Upper lobe of left lung (tissue), 4 donors: ENCODE measurements around the gene SETDB1.

ENCODE experiments used
- EP300 ChIP-seq, 4 donors: sonication (generic); formaldehyde crosslinking; IDR thresholded peaks; one replicate each; pipeline ENCODE4 v1.5.1; 2017; ENCODE audit warnings: antibody characterized with exemption in 4 of 4, control low read depth in 2 of 4
- POLR2A ChIP-seq, 4 donors: fragments of 450-650 bp; IDR thresholded peaks; one replicate each; pipeline ENCODE4 v1.5.1; 2016 to 2017; ENCODE audit warnings: antibody characterized with exemption in 4 of 4, mild to moderate bottlenecking in 2 of 4
- POLR2AphosphoS5 ChIP-seq, 2 donors: sonication (generic); formaldehyde crosslinking; IDR thresholded peaks; one replicate each; pipeline ENCODE4 v1.5.1; 2017; ENCODE audit warnings: antibody characterized with exemption in 2 of 2
- TF ChIP-seq, protein P1 (sequence below), 6 experiments: fragments of 450-650 bp in 4 of 6; fragments of 200-600 bp in 2 of 6; sonication (generic) in 2 of 6; IDR thresholded peaks; one replicate each; pipeline ENCODE4 v1.5.1; 2016 to 2019; ENCODE audit warnings: antibody characterized with exemption in 6 of 6

DNA sequence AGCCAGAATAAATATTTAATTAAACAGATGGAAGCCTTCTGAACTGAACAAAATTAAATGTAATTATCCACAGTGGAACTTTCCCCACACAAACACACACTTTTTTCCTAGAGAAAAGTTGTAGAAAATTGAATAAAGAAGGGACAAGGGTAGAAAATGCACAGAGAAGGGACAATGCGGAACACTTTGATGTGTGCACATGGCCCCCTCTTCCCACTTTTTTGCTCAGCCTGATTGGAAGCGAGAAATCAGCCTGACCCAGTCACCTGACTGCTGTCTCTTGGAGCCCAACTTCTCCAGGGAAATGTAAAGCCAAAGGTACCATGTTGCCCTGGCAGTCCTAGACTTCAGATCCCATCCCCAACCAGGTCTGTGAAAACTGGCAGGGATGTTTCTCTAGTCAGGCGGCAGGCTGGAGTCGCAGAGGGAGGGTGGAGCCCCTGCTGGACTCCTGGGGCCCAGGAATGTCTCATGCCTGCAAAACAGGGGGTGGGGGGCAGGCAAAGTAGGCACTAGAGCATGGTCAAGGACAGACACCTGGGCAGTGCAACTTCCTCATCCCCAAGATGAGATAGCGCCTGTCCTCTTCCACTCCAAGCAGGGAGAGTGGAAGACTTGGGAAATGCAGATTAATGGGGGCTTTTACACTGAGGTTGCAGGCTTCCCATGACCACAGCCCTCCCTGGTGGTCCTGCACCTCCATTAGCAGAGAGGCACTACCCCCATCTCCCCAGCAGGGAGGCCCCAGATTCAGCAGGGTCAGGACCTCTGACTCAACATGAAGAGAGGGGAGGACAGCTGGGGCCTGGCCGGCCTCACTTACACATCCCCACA, 45.6 kb downstream of the SETDB1 start:
- TF ChIP-seq, protein P1, sequence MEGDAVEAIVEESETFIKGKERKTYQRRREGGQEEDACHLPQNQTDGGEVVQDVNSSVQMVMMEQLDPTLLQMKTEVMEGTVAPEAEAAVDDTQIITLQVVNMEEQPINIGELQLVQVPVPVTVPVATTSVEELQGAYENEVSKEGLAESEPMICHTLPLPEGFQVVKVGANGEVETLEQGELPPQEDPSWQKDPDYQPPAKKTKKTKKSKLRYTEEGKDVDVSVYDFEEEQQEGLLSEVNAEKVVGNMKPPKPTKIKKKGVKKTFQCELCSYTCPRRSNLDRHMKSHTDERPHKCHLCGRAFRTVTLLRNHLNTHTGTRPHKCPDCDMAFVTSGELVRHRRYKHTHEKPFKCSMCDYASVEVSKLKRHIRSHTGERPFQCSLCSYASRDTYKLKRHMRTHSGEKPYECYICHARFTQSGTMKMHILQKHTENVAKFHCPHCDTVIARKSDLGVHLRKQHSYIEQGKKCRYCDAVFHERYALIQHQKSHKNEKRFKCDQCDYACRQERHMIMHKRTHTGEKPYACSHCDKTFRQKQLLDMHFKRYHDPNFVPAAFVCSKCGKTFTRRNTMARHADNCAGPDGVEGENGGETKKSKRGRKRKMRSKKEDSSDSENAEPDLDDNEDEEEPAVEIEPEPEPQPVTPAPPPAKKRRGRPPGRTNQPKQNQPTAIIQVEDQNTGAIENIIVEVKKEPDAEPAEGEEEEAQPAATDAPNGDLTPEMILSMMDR (IDR thresholded peaks at IDR 0.05), result peak in 3 of 6 experiments; percentile 24 to 36 (median 29)
- peak in 1 of 4 donors; percentile 4 for TF ChIP-seq POLR2A (IDR thresholded peaks at IDR 0.05)
- TF ChIP-seq EP300 (IDR thresholded peaks at IDR 0.05), result no peak
- TF ChIP-seq POLR2AphosphoS5 (IDR thresholded peaks at IDR 0.05), result no peak
